PFSK-1 (cell line): ENCODE results near the gene FAM118A.

Experiments used
- FOXP2 ChIP-seq: optimal IDR thresholded peaks from 2 replicates; pipeline ENCODE3; 2011; ENCODE audit warnings: borderline replicate concordance, control low read depth, inconsistent platforms; ENCODE audit not compliant: insufficient read depth; ENCODE audit errors: extremely low read length, extremely low read depth
- POLR2AphosphoS5 ChIP-seq: IDR thresholded peaks from 2 replicates; pipeline ENCODE4 v1.6.1; 2012; ENCODE audit warnings: low read depth, mild to moderate bottlenecking, control low read depth, low read length, moderate library complexity
- SIN3A ChIP-seq: IDR thresholded peaks from 2 replicates; pipeline ENCODE4 v1.6.1; 2012; ENCODE audit warnings: mild to moderate bottlenecking, low read length, moderate library complexity, borderline replicate concordance; ENCODE audit not compliant: insufficient read depth
- TAF1 ChIP-seq: IDR thresholded peaks from 2 replicates; pipeline ENCODE4 v1.6.1; 2012; ENCODE audit warnings: low read length, control low read depth, borderline replicate concordance; ENCODE audit not compliant: insufficient read depth
- TF ChIP-seq, protein P1 (sequence below), 2 experiments: IDR thresholded peaks; 2 replicates each; pipeline versions ENCODE4 v1.6.1 to v1.8.0; 2011 to 2012; ENCODE audit warnings: low read depth in 2 of 2, low read length in 2 of 2, control low read depth in 1 of 2, inconsistent platforms in 1 of 2, mild to moderate bottlenecking in 1 of 2, moderate library complexity in 1 of 2; ENCODE audit not compliant: insufficient read depth in 1 of 2

FAM118A gene

DNA sequence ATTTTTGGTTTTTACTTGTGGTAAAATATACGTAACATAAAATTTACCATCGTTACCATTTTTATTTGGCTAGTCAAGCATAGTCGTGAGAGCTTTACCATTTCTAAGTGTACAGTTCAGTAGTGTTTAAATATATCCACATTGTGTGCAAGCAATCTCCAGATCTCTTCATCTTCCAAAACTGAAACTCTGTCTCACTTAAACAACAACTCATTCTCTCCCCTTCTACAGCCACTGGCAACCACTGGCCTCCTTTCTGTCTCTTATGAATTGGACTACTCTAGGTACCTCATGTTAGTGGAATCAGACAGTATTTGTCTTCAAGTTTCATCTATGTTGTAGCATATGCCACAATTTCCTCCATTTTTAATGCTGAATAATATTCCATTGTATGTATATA is 66.3 kb downstream of the FAM118A start:
- TF ChIP-seq FOXP2 (no peak), SIN3A (no peak), POLR2AphosphoS5 (no peak), TAF1 (no peak)
- TF ChIP-seq, protein P1, sequence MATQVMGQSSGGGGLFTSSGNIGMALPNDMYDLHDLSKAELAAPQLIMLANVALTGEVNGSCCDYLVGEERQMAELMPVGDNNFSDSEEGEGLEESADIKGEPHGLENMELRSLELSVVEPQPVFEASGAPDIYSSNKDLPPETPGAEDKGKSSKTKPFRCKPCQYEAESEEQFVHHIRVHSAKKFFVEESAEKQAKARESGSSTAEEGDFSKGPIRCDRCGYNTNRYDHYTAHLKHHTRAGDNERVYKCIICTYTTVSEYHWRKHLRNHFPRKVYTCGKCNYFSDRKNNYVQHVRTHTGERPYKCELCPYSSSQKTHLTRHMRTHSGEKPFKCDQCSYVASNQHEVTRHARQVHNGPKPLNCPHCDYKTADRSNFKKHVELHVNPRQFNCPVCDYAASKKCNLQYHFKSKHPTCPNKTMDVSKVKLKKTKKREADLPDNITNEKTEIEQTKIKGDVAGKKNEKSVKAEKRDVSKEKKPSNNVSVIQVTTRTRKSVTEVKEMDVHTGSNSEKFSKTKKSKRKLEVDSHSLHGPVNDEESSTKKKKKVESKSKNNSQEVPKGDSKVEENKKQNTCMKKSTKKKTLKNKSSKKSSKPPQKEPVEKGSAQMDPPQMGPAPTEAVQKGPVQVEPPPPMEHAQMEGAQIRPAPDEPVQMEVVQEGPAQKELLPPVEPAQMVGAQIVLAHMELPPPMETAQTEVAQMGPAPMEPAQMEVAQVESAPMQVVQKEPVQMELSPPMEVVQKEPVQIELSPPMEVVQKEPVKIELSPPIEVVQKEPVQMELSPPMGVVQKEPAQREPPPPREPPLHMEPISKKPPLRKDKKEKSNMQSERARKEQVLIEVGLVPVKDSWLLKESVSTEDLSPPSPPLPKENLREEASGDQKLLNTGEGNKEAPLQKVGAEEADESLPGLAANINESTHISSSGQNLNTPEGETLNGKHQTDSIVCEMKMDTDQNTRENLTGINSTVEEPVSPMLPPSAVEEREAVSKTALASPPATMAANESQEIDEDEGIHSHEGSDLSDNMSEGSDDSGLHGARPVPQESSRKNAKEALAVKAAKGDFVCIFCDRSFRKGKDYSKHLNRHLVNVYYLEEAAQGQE (IDR thresholded peaks at IDR 0.05; ENCODE audit: insufficient read depth in 1 of 2, low read depth in 2 of 2, low read length in 2 of 2): no peak

DNA sequence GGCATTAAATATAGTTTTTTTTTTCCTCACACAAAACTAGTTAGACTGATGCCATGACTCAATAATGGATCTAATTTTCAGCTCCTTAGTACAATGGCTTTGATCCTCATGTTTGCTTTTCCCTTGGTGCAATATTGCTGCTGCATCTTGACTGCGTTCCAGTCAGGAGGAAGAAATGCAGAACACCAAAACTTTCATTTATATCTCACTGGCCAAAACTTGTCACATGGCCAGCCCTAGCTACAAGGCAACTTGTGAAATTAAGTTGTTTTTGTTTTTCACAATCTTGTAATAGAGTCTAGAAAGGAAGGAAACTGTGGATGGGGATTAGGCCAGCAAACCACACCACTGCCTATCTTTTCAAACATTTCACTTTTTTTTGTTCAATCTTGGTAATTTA is 67.0 kb downstream of the FAM118A start:
- no peak for TF ChIP-seq FOXP2
- TF ChIP-seq POLR2AphosphoS5: no peak
- no peak for TF ChIP-seq TAF1
- no peak for TF ChIP-seq SIN3A
- TF ChIP-seq, protein P1 (IDR thresholded peaks at IDR 0.05; ENCODE audit: insufficient read depth in 1 of 2, low read depth in 2 of 2, low read length in 2 of 2): no peak

DNA sequence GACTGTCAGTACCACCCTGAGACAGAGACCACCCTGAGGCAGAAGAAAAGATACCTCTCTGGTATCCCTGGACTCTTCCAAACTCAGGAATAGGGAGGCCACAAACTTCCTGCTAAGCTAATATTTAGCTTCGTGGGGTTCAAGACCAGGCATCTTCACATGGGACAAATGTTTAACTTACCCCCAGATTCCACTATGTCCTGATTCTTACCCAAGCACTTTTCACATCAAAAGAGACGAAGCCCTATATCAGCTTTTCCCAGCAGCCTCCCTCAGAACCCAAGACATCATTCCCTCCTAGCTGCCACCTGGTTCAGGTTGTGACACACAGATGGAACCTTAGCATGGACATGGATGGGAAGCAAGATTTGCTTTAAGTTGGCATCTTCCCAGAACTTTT is 71.6 kb downstream of the FAM118A start:
- TF ChIP-seq, protein P1 (IDR thresholded peaks at IDR 0.05; ENCODE audit: insufficient read depth in 1 of 2, low read depth in 2 of 2, low read length in 2 of 2): no peak
- TF ChIP-seq POLR2AphosphoS5 (no peak), FOXP2 (no peak), SIN3A (no peak), TAF1 (no peak)

DNA sequence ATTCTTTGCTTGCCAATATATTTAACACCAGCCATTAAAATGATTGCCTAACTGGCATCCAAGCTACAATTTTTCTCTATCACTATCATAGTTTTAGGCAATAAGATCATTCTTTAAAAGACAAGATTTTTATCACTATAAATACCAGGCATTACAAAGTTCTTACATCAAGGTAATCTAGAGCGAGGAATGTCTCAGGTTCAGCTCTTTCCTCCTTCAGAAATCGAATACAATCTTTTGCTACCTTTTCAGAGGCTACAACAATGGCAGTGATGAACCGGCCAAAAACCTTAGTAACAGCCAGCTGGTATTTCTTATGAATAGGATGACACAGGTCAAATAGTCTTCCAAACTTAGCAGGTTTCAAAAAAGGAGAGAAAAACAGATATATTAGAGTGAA is 79.8 kb downstream of the FAM118A start:
- TF ChIP-seq, protein P1 (IDR thresholded peaks at IDR 0.05; ENCODE audit: insufficient read depth in 1 of 2, low read depth in 2 of 2, low read length in 2 of 2): no peak
- no peak for TF ChIP-seq FOXP2
- TF ChIP-seq TAF1: no peak
- TF ChIP-seq POLR2AphosphoS5: no peak
- TF ChIP-seq SIN3A: no peak
